ENCODE results near the gene PPM1M.

Gene PPM1M

GRCh38 chr3:52217409-52217805 lies 28.2 kb upstream of the PPM1M start:
- H3K27me3 ChIP-seq (ENCODE audit: control insufficient read depth, insufficient read depth, low read length), result no peaks in the 10 kb centered on the region
- peaks cover 34% of the 10 kb centered on the region for H3K36me3 ChIP-seq (ENCODE audit: control insufficient read depth, insufficient read depth, low read length)
- H3K9me3 ChIP-seq (ENCODE audit: control insufficient read depth, insufficient read depth, low read depth, low read length), result no peaks in the 10 kb centered on the region
- no peak overlapping the region for H3K9ac ChIP-seq (ENCODE audit: low read length)
- no peak overlapping the region for H3K27ac ChIP-seq (ENCODE audit: low read depth, low read length)
- no peak overlapping the region for H3K4me3 ChIP-seq (ENCODE audit: low read depth, low read length)
- H3K4me1 ChIP-seq (ENCODE audit: control insufficient read depth, insufficient read depth, low read length), result peaks cover 4% of the 10 kb centered on the region; the same call in 1 of the 2 replicates

- H3K36me3 ChIP-seq (ENCODE audit: control insufficient read depth, insufficient read depth, low read length), result peaks cover 30% of the 10 kb centered on the region
- no peak overlapping the region for H3K9ac ChIP-seq (ENCODE audit: low read length)
These were observed 27.5 kb upstream of the PPM1M start for GRCh38 chr3:52218026-52218425.

GRCh38 chr3:52218454-52218853 lies 27.1 kb upstream of the PPM1M start:
- Histone ChIP-seq H3K27me3 (ENCODE audit: control insufficient read depth, insufficient read depth, low read length) (no peaks in the 10 kb centered on the region), H3K36me3 (ENCODE audit: control insufficient read depth, insufficient read depth, low read length) (peaks cover 26% of the 10 kb centered on the region), H3K9ac (ENCODE audit: low read length) (no peak overlapping the region), H3K9me3 (ENCODE audit: control insufficient read depth, insufficient read depth, low read depth, low read length) (no peaks in the 10 kb centered on the region), H3K27ac (ENCODE audit: low read depth, low read length) (no peak overlapping the region), H3K4me1 (ENCODE audit: control insufficient read depth, insufficient read depth, low read length) (peaks cover 4% of the 10 kb centered on the region; the same call in 1 of the 2 replicates), H3K4me3 (ENCODE audit: low read depth, low read length) (no peak overlapping the region)

More at GRCh38 chr3:52218026-52218425, 27.5 kb upstream of the PPM1M start:
- Histone ChIP-seq H3K4me3 (ENCODE audit: low read depth, low read length) (no peak overlapping the region), H3K9me3 (ENCODE audit: control insufficient read depth, insufficient read depth, low read depth, low read length) (no peaks in the 10 kb centered on the region), H3K27me3 (ENCODE audit: control insufficient read depth, insufficient read depth, low read length) (no peaks in the 10 kb centered on the region), H3K27ac (ENCODE audit: low read depth, low read length) (no peak overlapping the region), H3K4me1 (ENCODE audit: control insufficient read depth, insufficient read depth, low read length) (peaks cover 4% of the 10 kb centered on the region; the same call in 1 of the 2 replicates)

DNA sequence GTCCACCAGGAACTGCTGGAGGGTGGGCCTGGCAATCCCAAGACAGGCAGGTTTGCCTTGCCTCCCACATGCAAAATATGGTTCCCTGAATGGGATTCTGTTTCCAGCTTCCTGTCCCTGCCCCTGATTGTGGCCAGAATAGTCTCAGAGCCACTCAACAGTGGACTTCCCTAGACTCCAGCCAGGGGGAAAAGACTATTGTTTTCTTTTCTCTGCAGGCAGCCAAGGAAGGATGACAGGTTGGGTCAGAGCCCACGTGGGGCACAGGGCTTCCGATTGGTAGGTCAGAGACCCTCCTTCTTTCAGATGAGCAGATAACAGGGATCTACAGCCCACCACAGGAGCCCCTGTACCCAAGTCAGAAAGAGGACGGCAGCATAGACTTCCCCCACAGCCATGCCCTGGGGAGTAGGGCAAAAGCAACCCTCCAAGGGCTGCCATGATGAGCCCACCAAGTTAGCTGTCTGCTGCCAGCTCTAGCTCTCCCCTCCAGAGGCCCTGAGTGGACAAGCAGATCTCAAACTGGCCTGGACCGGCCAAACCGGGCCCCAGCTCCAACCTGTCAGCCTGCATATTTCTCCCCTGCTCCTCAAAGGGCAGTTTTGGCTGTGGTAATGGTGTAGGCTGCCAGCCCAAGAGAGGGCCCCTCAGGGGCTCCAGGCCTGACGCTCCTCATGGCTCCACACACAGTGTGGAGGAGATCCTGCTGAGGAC lies 26.5 kb upstream of the PPM1M start:
- Histone ChIP-seq H3K4me1 (ENCODE audit: control insufficient read depth, insufficient read depth, low read length) (peaks cover 4% of the 10 kb centered on the region; the same call in 1 of the 2 replicates), H3K9me3 (ENCODE audit: control insufficient read depth, insufficient read depth, low read depth, low read length) (no peaks in the 10 kb centered on the region), H3K4me3 (ENCODE audit: low read depth, low read length) (no peak overlapping the region), H3K9ac (ENCODE audit: low read length) (no peak overlapping the region), H3K27me3 (ENCODE audit: control insufficient read depth, insufficient read depth, low read length) (no peaks in the 10 kb centered on the region), H3K36me3 (ENCODE audit: control insufficient read depth, insufficient read depth, low read length) (peaks cover 19% of the 10 kb centered on the region), H3K27ac (ENCODE audit: low read depth, low read length) (no peak overlapping the region)

GRCh38 chr3:52220380-52221026 lies 25.1 kb upstream of the PPM1M start:
- Histone ChIP-seq H3K4me1 (ENCODE audit: control insufficient read depth, insufficient read depth, low read length) (peaks cover 6% of the 10 kb centered on the region; the same call in 1 of the 2 replicates), H3K9ac (ENCODE audit: low read length) (no peak overlapping the region), H3K27ac (ENCODE audit: low read depth, low read length) (no peak overlapping the region), H3K36me3 (ENCODE audit: control insufficient read depth, insufficient read depth, low read length) (peaks cover 5% of the 10 kb centered on the region), H3K9me3 (ENCODE audit: control insufficient read depth, insufficient read depth, low read depth, low read length) (no peaks in the 10 kb centered on the region), H3K27me3 (ENCODE audit: control insufficient read depth, insufficient read depth, low read length) (no peaks in the 10 kb centered on the region), H3K4me3 (ENCODE audit: low read depth, low read length) (no peak overlapping the region)

DNA sequence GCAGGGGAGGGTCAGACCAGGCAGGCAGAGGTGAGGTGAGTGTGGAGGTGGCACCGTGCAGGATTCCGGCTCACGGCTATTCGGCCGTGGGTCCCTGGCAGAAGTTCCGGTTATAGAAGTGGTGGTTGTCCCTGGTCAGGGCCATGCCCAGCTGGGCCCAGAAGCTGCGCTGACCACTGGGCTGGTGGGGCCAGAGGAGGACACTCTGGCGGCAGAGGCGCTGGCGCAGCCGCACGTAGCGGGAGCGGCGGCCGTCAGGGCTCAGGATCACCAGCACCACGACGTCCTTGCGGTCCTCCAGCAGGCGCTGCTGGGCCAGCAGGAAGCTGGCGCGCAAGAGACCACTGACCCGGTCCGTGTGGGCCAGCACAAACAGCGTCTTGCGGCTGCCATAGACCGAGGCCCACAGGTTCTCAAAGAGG lies 24.4 kb upstream of the PPM1M start:
- Histone ChIP-seq H3K4me3 (ENCODE audit: low read depth, low read length) (no peak overlapping the region), H3K9ac (ENCODE audit: low read length) (no peak overlapping the region), H3K36me3 (ENCODE audit: control insufficient read depth, insufficient read depth, low read length) (no peaks in the 10 kb centered on the region), H3K9me3 (ENCODE audit: control insufficient read depth, insufficient read depth, low read depth, low read length) (no peaks in the 10 kb centered on the region), H3K27ac (ENCODE audit: low read depth, low read length) (no peak overlapping the region), H3K4me1 (ENCODE audit: control insufficient read depth, insufficient read depth, low read length) (peaks cover 12% of the 10 kb centered on the region; the same call in 1 of the 2 replicates), H3K27me3 (ENCODE audit: control insufficient read depth, insufficient read depth, low read length) (no peaks in the 10 kb centered on the region)

GRCh38 chr3:52221563-52222318 lies 23.8 kb upstream of the PPM1M start:
- H3K27me3 ChIP-seq (ENCODE audit: control insufficient read depth, insufficient read depth, low read length), result no peaks in the 10 kb centered on the region
- no peaks in the 10 kb centered on the region for H3K36me3 ChIP-seq (ENCODE audit: control insufficient read depth, insufficient read depth, low read length)
- no peak overlapping the region for H3K4me3 ChIP-seq (ENCODE audit: low read depth, low read length)
- H3K9ac ChIP-seq (ENCODE audit: low read length), result no peak overlapping the region
- no peak overlapping the region for H3K27ac ChIP-seq (ENCODE audit: low read depth, low read length)
- H3K4me1 ChIP-seq (ENCODE audit: control insufficient read depth, insufficient read depth, low read length), result peaks cover 12% of the 10 kb centered on the region; the same call in 1 of the 2 replicates
- H3K9me3 ChIP-seq (ENCODE audit: control insufficient read depth, insufficient read depth, low read depth, low read length), result no peaks in the 10 kb centered on the region

- Histone ChIP-seq H3K27ac (ENCODE audit: low read depth, low read length) (no peak overlapping the region), H3K9ac (ENCODE audit: low read length) (no peak overlapping the region), H3K9me3 (ENCODE audit: control insufficient read depth, insufficient read depth, low read depth, low read length) (no peaks in the 10 kb centered on the region), H3K27me3 (ENCODE audit: control insufficient read depth, insufficient read depth, low read length) (no peaks in the 10 kb centered on the region), H3K36me3 (ENCODE audit: control insufficient read depth, insufficient read depth, low read length) (no peaks in the 10 kb centered on the region), H3K4me1 (ENCODE audit: control insufficient read depth, insufficient read depth, low read length) (peaks cover 12% of the 10 kb centered on the region; the same call in 1 of the 2 replicates), H3K4me3 (ENCODE audit: low read depth, low read length) (no peak overlapping the region)
These were observed 23.0 kb upstream of the PPM1M start for GRCh38 chr3:52222319-52223221.

- peaks cover 3% of the 10 kb centered on the region; the same call in 1 of the 2 replicates for H3K36me3 ChIP-seq (ENCODE audit: control insufficient read depth, insufficient read depth, low read length)
- no peak overlapping the region for H3K9ac ChIP-seq (ENCODE audit: low read length)
- no peaks in the 10 kb centered on the region for H3K9me3 ChIP-seq (ENCODE audit: control insufficient read depth, insufficient read depth, low read depth, low read length)
- no peaks in the 10 kb centered on the region for H3K27me3 ChIP-seq (ENCODE audit: control insufficient read depth, insufficient read depth, low read length)
- H3K4me1 ChIP-seq (ENCODE audit: control insufficient read depth, insufficient read depth, low read length), result peaks cover 12% of the 10 kb centered on the region; the same call in 1 of the 2 replicates
- H3K27ac ChIP-seq (ENCODE audit: low read depth, low read length), result no peak overlapping the region
- no peak overlapping the region for H3K4me3 ChIP-seq (ENCODE audit: low read depth, low read length)
These were observed 21.8 kb upstream of the PPM1M start for GRCh38 chr3:52223449-52224408.
